H4 (cell line): Measurements from ENCODE around the gene OLFML3. TPM values are rescaled to one million over a fixed set of nuclear protein-coding genes. Genes with fewer than 3 reads are reported as not detected.

ENCODE experiments used
- DNase-seq: peaks from one replicate; pipeline ENCODE4 v3.0.0-alpha.2; 2015; ENCODE audit warnings: low spot score
- total RNA-seq: library from RNA; depleted of rRNA; stranded (reverse); fragments of >200 nt; shearing (Covaris generic); gene quantifications from 2 replicates; pipeline ENCODE4 v1.2.3, GENCODE V29; 2014; rRNA removed

OLFML3 gene
- total RNA-seq, 1 experiment from 2014 or later: 12.6 TPM

- no peak for DNase-seq
Observed at GRCh38 chr1:114025609-114026401, 46.5 kb downstream of the OLFML3 start.

- no peak for DNase-seq
Observed at GRCh38 chr1:114026797-114027196, 47.5 kb downstream of the OLFML3 start.

Other genes starting within 250 kb of the OLFML3 start
- gene PHTF1, start 220.0 kb upstream of the OLFML3 start, total RNA-seq: 19.2 and 26.3 TPM in 2 replicates
- 2.5 and 3.2 TPM in 2 replicates for gene RSBN1, start 167.0 kb upstream of the OLFML3 start, total RNA-seq
- gene PTPN22, start 107.8 kb upstream of the OLFML3 start, total RNA-seq: 0.62 and 0.68 TPM in 2 replicates
- gene BCL2L15, start 91.9 kb upstream of the OLFML3 start, total RNA-seq: not detected in 2 replicates
- 6.9 and 9.4 TPM in 2 replicates for gene AP4B1, start 74.7 kb upstream of the OLFML3 start, total RNA-seq
- 5.7 and 6.0 TPM in 2 replicates for gene DCLRE1B, start 74.1 kb upstream of the OLFML3 start, total RNA-seq
- gene HIPK1, start 50.1 kb upstream of the OLFML3 start, total RNA-seq: 8.3 and 11.8 TPM in 2 replicates
- not detected in 2 replicates for gene SYT6, start 174.4 kb downstream of the OLFML3 start, total RNA-seq